NCI-H1417 treated with DMSO at 0.1 percent for 48 hours (cell line): ENCODE data around the gene GRIK1.

Experiments used
- DNase-seq: peaks from one replicate; lab custom pipeline; 2025; lab: John Stamatoyannopoulos, UW

The GRIK1 gene

GRCh38 chr21:29786496-29787360 lies 153.1 kb downstream of the GRIK1 start:
- no peak for DNase-seq

GRCh38 chr21:29777160-29777559 lies 162.6 kb downstream of the GRIK1 start:
- no peak for DNase-seq

GRCh38 chr21:29775462-29775861 lies 164.3 kb downstream of the GRIK1 start:
- DNase-seq, result no peak

GRCh38 chr21:29771491-29772066 lies 168.2 kb downstream of the GRIK1 start:
- no peak for DNase-seq

GRCh38 chr21:29763674-29764073 lies 176.1 kb downstream of the GRIK1 start:
- no peak for DNase-seq

- no peak for DNase-seq
Measured at GRCh38 chr21:29762570-29763082, 177.2 kb downstream of the GRIK1 start.

- DNase-seq, result no peak
Measured at GRCh38 chr21:29753216-29753615, 186.6 kb downstream of the GRIK1 start.

GRCh38 chr21:29751473-29752185 lies 188.2 kb downstream of the GRIK1 start:
- DNase-seq, result no peak

GRCh38 chr21:29749957-29750356 lies 189.8 kb downstream of the GRIK1 start:
- no peak for DNase-seq

- no peak for DNase-seq
Measured at GRCh38 chr21:29749223-29749622, 190.6 kb downstream of the GRIK1 start.

- DNase-seq, result no peak
Measured at GRCh38 chr21:29748391-29749167, 191.2 kb downstream of the GRIK1 start.

GRCh38 chr21:29741761-29742160 lies 198.0 kb downstream of the GRIK1 start:
- DNase-seq, result no peak

GRCh38 chr21:29739176-29739575 lies 200.6 kb downstream of the GRIK1 start:
- DNase-seq, result no peak

- DNase-seq, result no peak
Measured at GRCh38 chr21:29738730-29739129, 201.1 kb downstream of the GRIK1 start.

GRCh38 chr21:29737186-29737585 lies 202.6 kb downstream of the GRIK1 start:
- DNase-seq, result no peak

- no peak for DNase-seq
Measured at GRCh38 chr21:29730281-29730680, 209.5 kb downstream of the GRIK1 start.

GRCh38 chr21:29726044-29726443 lies 213.8 kb downstream of the GRIK1 start:
- no peak for DNase-seq

- no peak for DNase-seq
Measured at GRCh38 chr21:29725025-29725736, 214.6 kb downstream of the GRIK1 start.

- no peak for DNase-seq
Measured at GRCh38 chr21:29721964-29722363, 217.8 kb downstream of the GRIK1 start.

GRCh38 chr21:29721221-29721620 lies 218.6 kb downstream of the GRIK1 start:
- DNase-seq, result no peak

GRCh38 chr21:29719521-29719920 lies 220.3 kb downstream of the GRIK1 start:
- no peak for DNase-seq
